PFSK-1 (cell line): ENCODE results near the gene ZNF646.
A peak's percentile ranks its signal among the peaks of the same experiment; 100 is the strongest.

Source experiments
- FOXP2 ChIP-seq: optimal IDR thresholded peaks from 2 replicates; pipeline ENCODE3; 2011; ENCODE audit warnings: borderline replicate concordance, control low read depth, inconsistent platforms; ENCODE audit not compliant: insufficient read depth; ENCODE audit errors: extremely low read length, extremely low read depth
- POLR2AphosphoS5 ChIP-seq: IDR thresholded peaks from 2 replicates; pipeline ENCODE4 v1.6.1; 2012; ENCODE audit warnings: low read depth, mild to moderate bottlenecking, control low read depth, low read length, moderate library complexity
- REST ChIP-seq, 2 experiments: IDR thresholded peaks; 2 replicates each; pipeline versions ENCODE4 v1.6.1 to v1.8.0; 2011 to 2012; ENCODE audit warnings: low read depth in 2 of 2, low read length in 2 of 2, control low read depth in 1 of 2, inconsistent platforms in 1 of 2, mild to moderate bottlenecking in 1 of 2, moderate library complexity in 1 of 2; ENCODE audit not compliant: insufficient read depth in 1 of 2
- SIN3A ChIP-seq: IDR thresholded peaks from 2 replicates; pipeline ENCODE4 v1.6.1; 2012; ENCODE audit warnings: mild to moderate bottlenecking, low read length, moderate library complexity, borderline replicate concordance; ENCODE audit not compliant: insufficient read depth
- TAF1 ChIP-seq: IDR thresholded peaks from 2 replicates; pipeline ENCODE4 v1.6.1; 2012; ENCODE audit warnings: low read length, control low read depth, borderline replicate concordance; ENCODE audit not compliant: insufficient read depth

ZNF646 gene

GRCh38 chr16:31107465-31107867, 33.2 kb downstream of the ZNF646 start:
- TF ChIP-seq TAF1: no peak; the same call in 1 of the 2 replicates
- no peak for TF ChIP-seq FOXP2
- TF ChIP-seq POLR2AphosphoS5: no peak
- no peak for TF ChIP-seq REST (IDR thresholded peaks at IDR 0.05; ENCODE audit: insufficient read depth in 1 of 2, low read depth in 2 of 2, low read length in 2 of 2)
- TF ChIP-seq SIN3A: no peak

GRCh38 chr16:31108035-31108793, 34.0 kb downstream of the ZNF646 start, which contains the start of gene BCKDK:
Gene BCKDK, plus strand, starts transcription at chr16:31108386. Its CDS starts 838 bp downstream, at chr16:31109224.
- TF ChIP-seq SIN3A (0 out of 2 replicates have a peak, but pooled peaks have one; percentile 2), TAF1 (no peak), FOXP2 (peak; percentile 71), POLR2AphosphoS5 (0 out of 2 replicates have a peak, but pooled peaks have one; percentile 69), REST (IDR thresholded peaks at IDR 0.05; ENCODE audit: insufficient read depth in 1 of 2, low read depth in 2 of 2, low read length in 2 of 2) (no peak)

GRCh38 chr16:31108794-31109558, 34.8 kb downstream of the ZNF646 start:
- no peak for TF ChIP-seq FOXP2
- no peak for TF ChIP-seq REST (IDR thresholded peaks at IDR 0.05; ENCODE audit: insufficient read depth in 1 of 2, low read depth in 2 of 2, low read length in 2 of 2)
- no peak for TF ChIP-seq POLR2AphosphoS5
- TF ChIP-seq SIN3A: no peak
- no peak for TF ChIP-seq TAF1

GRCh38 chr16:31109622-31110021, 35.4 kb downstream of the ZNF646 start:
- TF ChIP-seq SIN3A (no peak), TAF1 (no peak), FOXP2 (no peak), POLR2AphosphoS5 (no peak), REST (IDR thresholded peaks at IDR 0.05; ENCODE audit: insufficient read depth in 1 of 2, low read depth in 2 of 2, low read length in 2 of 2) (no peak)
